ENCODE results near the gene BAIAP2L2. TPM values are rescaled to one million over a fixed set of nuclear protein-coding genes. Genes with fewer than 3 reads are reported as not detected.
"Not testable (repeated sequence)": the region's sequence is repeated elsewhere in the genome, so short reads cannot be mapped to it uniquely, and the experiment has no call there.

Gene BAIAP2L2
- total RNA-seq, 2 experiments from 2014 or later: 0.93 to 1.6 TPM

DNA sequence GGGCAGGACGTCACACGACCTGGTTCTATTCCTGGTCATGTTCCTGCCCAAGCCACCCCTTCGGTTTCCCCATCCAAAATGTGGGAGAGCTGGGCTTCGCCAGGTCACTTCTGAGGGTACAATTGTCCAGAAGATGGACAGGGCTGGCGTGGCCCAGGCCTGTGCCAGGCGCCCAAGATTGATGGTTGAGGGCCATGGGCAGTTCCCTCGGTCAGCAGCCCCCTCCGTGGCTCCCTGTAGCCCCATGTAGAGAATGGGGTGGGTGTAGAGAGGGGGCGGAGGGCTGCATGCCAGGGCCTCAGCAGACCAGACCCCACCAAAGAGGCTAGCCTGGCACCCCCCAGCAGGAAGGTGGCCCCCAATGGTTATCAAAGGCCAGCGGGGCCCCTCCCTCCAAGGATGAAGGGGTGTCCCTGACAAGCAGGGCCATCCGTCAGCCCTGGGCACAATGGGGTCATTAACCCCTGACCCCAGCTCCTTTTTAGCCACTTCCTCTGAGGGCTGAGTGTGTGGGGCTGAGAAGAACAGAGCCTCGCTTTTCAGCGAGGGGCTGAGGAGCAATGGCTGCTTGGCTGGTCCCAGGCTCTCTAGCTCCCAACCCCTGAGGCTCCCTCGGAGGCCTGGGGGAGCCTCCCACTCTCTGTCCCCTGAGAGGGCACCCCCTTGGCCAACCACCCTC lies 64.3 kb downstream of the BAIAP2L2 start:
- Mint-ChIP-seq H3K27me3 (peaks cover 2% of the 10 kb centered on the region), H3K4me1 (ENCODE audit: low read depth) (no peaks in the 10 kb centered on the region), H3K9me3 (no peaks in the 10 kb centered on the region), H3K36me3 (no peaks in the 10 kb centered on the region), H3K27ac (no peak overlapping the region), H3K4me3 (no peak overlapping the region)
- intact Hi-C loops (cut with micrococcal nuclease): no loop called here
- DNase-seq: no peak
- ChIA-PET CTCF (no interaction called here), POLR2A (no interaction called here)

DNA sequence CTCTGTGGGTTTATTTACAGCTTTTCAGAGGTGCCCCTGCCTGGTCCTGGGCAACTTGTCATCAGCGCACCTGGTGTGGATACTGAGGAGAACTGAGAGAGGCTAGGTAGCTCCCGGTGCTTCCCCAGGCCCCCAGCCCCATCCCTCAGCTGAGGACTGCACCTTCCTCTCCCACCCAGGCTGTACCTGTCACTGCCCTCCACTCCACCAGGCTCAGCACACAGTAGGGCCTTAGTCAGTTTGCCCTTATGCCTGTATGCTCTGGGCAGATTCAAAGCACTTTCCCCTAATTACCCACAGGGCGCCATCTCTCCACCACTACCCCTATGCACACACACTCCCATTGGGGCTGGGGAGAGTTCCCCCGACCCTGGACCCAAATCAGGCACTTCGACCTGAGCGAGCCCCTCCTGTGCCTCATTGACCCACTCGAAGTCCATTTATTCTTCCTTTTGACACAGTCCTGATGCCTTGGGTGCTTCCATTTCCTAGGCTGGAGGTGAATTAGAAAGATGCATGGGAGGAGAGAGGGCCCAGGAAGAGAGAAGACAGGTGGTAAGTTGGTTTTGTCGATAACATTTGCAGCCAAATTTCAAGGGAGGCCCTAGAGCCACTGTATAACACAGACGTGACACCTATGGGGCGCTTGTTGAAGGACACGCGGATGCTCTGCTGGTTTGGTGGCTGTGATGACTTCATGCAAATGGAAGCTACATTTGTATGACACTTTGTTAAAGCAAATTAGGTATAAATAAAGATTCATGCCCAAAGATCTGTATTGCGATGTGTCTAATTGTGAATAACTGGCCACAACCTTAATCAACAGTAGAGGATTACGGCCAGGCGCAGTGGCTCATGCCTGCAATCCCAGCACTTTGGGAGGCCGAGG lies 67.1 kb downstream of the BAIAP2L2 start:
- H3K27ac Mint-ChIP-seq: no peak overlapping the region
- H3K36me3 Mint-ChIP-seq: no peaks in the 10 kb centered on the region
- intact Hi-C loops (cut with micrococcal nuclease): no loop called here
- H3K4me1 Mint-ChIP-seq (ENCODE audit: low read depth): no peaks in the 10 kb centered on the region
- ChIA-PET CTCF (interaction anchor here (1.0 to 3.4 kb wide), 2 partner anchors 9 to 71 kb away, joined by 3 to 15 read pairs; no protein-coding TSS in a partner anchor), POLR2A (interaction anchor here (0.6 kb wide), 1 partner anchor 164 kb away, joined by 7 read pairs; no protein-coding TSS in a partner anchor)
- no peak for DNase-seq
- H3K4me3 Mint-ChIP-seq: no peak overlapping the region
- peaks cover 2% of the 10 kb centered on the region for H3K27me3 Mint-ChIP-seq
- H3K9me3 Mint-ChIP-seq: no peaks in the 10 kb centered on the region

DNA sequence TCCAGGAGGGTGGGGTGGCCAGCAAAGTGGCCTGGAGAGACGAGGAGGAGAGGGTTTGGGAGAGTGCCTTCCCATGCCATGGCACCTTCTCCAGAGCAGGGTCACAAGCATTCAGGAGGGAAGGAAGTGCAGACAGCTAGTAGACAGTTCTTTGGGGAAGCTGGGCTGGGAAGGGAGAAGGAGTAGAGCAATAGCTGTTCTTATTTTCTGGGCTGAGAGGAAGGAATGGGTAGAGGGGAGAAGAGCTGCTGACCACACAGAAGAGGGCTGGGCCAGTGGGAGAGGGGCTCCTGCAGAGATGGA lies 68.0 kb downstream of the BAIAP2L2 start:
- CTCF ChIA-PET: interaction anchor here (3.4 kb wide), 1 partner anchor 10 kb away, joined by 15 read pairs; no protein-coding TSS in a partner anchor
- H3K4me3 Mint-ChIP-seq: no peak overlapping the region
- H3K9me3 Mint-ChIP-seq: no peaks in the 10 kb centered on the region
- no peaks in the 10 kb centered on the region for H3K36me3 Mint-ChIP-seq
- H3K4me1 Mint-ChIP-seq (ENCODE audit: low read depth): no peaks in the 10 kb centered on the region
- intact Hi-C loops (cut with micrococcal nuclease): no loop called here
- H3K27ac Mint-ChIP-seq: no peak overlapping the region
- no peaks in the 10 kb centered on the region for H3K27me3 Mint-ChIP-seq
- POLR2A ChIA-PET: no interaction called here
- no peak for DNase-seq

DNA sequence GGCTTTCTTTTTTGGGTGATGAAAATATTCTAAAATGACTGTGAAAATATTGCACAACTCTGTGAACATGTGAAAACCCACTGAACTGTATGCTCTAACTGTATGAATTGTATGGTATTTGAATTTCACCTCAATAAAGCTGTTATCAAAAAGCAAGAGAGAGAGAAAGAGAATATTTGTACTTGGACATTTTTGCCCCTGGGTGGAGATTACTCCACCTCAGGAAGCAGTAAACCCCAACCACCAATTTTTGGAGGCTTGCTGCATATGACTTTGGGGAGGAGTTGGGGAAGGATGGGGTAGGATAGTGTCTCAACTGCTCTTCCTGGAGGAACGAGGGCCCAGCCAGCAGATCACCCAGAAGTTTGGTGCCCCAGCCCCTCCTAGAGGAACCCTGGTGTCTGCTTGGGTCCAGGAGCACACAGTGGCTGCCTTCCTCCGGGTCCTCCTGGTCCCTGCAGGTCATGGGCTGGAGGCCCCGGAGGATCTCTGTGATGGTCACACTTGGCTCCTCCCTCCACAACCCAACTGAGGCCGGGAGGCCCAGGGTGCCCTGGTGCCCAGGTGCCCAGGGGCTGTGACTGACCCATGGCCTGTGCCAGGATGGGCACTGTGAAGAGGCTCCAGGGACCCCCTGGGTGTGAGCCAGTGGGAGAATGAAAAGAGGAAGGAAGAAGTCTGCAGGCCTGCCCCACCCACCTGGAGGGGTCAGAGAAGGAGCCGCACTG lies 68.6 kb downstream of the BAIAP2L2 start:
- H3K27ac Mint-ChIP-seq: no peak overlapping the region
- POLR2A ChIA-PET: no interaction called here
- no peaks in the 10 kb centered on the region for H3K27me3 Mint-ChIP-seq
- no peak overlapping the region for H3K4me3 Mint-ChIP-seq
- DNase-seq: no peak
- H3K4me1 Mint-ChIP-seq (ENCODE audit: low read depth): no peaks in the 10 kb centered on the region
- H3K9me3 Mint-ChIP-seq: no peaks in the 10 kb centered on the region
- H3K36me3 Mint-ChIP-seq: no peaks in the 10 kb centered on the region
- intact Hi-C loops (cut with micrococcal nuclease): no loop called here
- CTCF ChIA-PET: interaction anchor here (3.4 kb wide), 1 partner anchor 10 kb away, joined by 15 read pairs; no protein-coding TSS in a partner anchor

DNA sequence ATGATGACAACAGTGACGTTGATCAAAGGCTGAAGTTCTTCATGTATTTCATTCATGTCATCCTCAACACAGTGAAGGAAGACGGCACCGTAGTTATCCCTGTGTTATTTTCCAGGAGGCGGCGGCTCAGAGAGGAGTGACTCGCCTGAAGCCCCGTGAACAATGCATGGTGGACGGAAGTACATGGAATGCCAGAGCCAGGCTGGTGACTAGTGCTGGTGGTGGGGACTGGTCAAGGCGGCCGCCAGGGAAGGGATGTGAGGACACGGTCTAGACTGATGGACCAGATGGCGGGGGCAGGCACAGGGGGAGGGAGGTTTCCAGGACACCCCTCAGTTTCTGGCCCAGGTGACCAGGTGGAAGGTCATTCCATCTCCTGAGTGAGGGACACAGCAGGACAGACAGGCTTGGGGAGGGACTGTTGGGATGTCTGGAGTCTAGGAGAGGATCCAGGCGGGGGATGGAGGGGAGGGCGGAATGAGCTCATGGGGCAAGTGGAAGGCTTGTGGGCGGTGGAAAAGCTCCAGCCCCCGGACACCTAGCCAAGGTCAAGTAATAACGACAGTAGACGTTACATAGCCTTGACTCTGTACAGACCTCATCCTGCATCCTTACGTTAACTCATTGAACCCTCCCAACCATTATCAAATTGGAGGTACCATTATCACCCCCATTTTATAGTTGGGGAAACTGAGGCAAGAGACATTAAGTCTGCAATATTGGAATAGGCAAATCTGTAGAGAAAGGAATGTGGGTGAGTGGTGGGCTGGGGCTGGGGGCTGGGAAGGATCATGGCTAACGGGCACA lies 69.3 kb downstream of the BAIAP2L2 start:
- no peak for DNase-seq
- ChIA-PET CTCF (interaction anchor here (1.6 to 3.4 kb wide), 2 partner anchors 11 to 74 kb away, joined by 4 to 15 read pairs; no protein-coding TSS in a partner anchor), POLR2A (no interaction called here)
- no peaks in the 10 kb centered on the region for H3K27me3 Mint-ChIP-seq
- intact Hi-C loops (cut with micrococcal nuclease): no loop called here
- H3K4me3 Mint-ChIP-seq: no peak overlapping the region
- H3K27ac Mint-ChIP-seq: no peak overlapping the region
- H3K9me3 Mint-ChIP-seq: no peaks in the 10 kb centered on the region
- H3K4me1 Mint-ChIP-seq (ENCODE audit: low read depth): no peaks in the 10 kb centered on the region
- H3K36me3 Mint-ChIP-seq: no peaks in the 10 kb centered on the region

DNA sequence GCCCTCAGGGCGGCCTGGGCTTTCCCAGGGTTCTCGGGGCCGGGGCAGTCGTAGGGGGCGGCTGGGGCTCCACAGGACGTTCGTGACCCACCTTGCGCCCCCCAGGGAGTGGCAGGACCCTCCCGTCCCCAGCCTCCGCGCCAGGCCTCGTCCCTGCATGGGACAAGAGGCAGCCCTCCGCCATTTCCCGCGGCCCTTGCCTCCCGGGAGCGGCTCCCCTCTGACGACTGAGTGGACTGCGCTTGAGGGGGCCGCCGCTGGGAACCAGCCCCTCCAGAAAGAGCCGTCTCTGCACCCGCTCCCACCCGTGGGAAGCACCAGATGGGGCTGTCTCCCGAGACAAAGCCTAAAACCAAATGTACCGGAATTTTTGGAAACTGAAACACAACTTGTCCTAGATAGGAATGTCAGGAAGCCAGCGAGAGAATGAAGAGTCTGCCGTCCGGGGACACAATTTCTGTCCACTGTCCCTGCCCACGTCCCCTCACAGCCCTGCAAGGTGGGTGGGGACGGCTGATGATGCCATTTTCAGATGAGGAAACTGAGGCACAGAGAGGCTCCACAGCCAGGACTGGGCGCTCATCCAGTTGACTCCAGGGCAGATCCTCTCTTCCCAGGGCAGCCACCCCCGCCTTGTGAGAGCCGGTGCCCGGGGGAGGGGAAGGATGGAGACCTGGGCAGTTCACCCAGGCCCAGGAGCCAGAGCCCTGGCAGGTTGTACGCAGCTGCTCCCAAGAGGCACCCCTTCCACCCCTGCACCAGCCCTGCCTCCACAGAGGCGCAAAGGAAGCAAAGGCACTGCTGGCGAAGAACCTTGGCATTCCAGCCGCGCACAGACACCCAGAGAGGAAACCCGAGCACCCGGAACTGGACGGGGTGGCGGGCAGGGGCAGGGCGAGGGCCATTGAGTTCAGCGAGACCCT lies 71.3 kb downstream of the BAIAP2L2 start:
- H3K4me3 Mint-ChIP-seq: no peak overlapping the region
- ChIA-PET CTCF (interaction anchor here (1.6 kb wide), 1 partner anchor 76 kb away, joined by 4 read pairs; no protein-coding TSS in a partner anchor), POLR2A (no interaction called here)
- no peak for DNase-seq
- no peaks in the 10 kb centered on the region for H3K27me3 Mint-ChIP-seq
- H3K27ac Mint-ChIP-seq: no peak overlapping the region
- no peaks in the 10 kb centered on the region for H3K9me3 Mint-ChIP-seq
- intact Hi-C loops (cut with micrococcal nuclease): no loop called here
- no peaks in the 10 kb centered on the region for H3K4me1 Mint-ChIP-seq (ENCODE audit: low read depth)
- no peaks in the 10 kb centered on the region for H3K36me3 Mint-ChIP-seq

DNA sequence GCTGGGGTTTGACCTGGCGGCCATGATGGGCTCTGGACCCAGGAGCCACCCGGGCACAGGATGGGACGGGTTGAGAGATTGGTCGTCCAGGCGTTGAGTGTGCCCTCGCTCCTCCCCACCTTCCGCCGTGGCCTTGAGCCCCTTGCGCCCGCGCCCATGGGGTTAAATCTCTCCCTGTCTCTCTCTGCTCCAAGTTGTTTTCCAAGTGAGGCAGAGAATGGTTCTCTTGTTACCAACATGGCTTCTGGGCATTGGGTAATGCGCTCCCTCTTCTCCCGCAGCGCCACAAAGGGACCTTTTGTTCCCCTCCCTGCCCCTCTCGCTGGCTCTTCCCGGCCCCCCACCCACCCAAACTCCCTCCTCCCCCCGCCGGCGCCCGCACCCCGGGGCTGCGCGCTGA lies 72.1 kb downstream of the BAIAP2L2 start:
- no peak overlapping the region for H3K4me3 Mint-ChIP-seq
- H3K9me3 Mint-ChIP-seq: no peaks in the 10 kb centered on the region
- no peak for DNase-seq
- ChIA-PET CTCF (no interaction called here), POLR2A (no interaction called here)
- no peaks in the 10 kb centered on the region for H3K36me3 Mint-ChIP-seq
- intact Hi-C loops (cut with micrococcal nuclease): no loop called here
- no peaks in the 10 kb centered on the region for H3K27me3 Mint-ChIP-seq
- H3K4me1 Mint-ChIP-seq (ENCODE audit: low read depth): no peaks in the 10 kb centered on the region
- H3K27ac Mint-ChIP-seq: no peak overlapping the region

DNA sequence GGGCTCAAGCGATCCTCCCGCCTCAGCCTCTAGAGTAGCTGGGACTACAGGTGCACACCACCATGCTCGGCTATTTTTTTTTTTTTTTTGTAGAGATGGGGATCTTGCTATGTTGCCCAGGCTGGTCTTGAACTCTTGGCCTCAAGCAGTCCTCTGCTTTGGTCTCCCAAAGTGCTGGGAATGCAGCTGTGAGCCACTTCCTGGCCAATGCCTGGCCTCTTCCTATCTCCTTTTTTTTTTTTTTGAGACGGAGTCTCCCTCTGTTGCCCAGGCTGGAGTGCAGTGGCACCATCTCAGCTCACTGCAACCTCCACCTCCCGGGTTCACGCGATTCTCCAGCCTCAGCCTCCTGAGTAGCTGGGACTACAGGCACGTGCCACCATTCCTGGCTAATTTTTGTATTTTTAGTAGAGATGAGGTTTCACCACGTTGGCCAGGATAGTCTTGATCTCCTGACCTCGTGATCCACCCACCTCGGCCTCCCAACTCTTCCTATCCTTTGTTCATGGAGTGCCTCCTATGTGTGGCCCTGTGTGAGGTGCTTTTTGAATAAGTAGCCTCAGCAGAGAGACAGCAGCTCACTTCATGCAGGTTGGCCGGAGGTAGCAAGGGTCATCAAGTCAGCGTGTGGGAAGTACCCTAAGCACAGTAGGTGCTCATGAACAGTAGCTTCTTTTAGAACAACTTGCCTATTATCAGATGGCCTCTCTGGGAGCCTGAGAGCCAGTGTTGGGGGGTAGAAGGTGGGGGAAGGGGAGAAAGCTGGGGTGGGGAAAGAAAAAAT lies 72.9 kb downstream of the BAIAP2L2 start:
- intact Hi-C loops (cut with micrococcal nuclease); POLR2A ChIA-PET; H3K4me3 Mint-ChIP-seq; H3K4me1 Mint-ChIP-seq (ENCODE audit: low read depth); DNase-seq; H3K9me3 Mint-ChIP-seq; H3K36me3 Mint-ChIP-seq; H3K27me3 Mint-ChIP-seq; H3K27ac Mint-ChIP-seq: not testable (repeated sequence)
- CTCF ChIA-PET: interaction anchor here (1.4 kb wide), 1 partner anchor 15 kb away, joined by 6 read pairs; no protein-coding TSS in a partner anchor

DNA sequence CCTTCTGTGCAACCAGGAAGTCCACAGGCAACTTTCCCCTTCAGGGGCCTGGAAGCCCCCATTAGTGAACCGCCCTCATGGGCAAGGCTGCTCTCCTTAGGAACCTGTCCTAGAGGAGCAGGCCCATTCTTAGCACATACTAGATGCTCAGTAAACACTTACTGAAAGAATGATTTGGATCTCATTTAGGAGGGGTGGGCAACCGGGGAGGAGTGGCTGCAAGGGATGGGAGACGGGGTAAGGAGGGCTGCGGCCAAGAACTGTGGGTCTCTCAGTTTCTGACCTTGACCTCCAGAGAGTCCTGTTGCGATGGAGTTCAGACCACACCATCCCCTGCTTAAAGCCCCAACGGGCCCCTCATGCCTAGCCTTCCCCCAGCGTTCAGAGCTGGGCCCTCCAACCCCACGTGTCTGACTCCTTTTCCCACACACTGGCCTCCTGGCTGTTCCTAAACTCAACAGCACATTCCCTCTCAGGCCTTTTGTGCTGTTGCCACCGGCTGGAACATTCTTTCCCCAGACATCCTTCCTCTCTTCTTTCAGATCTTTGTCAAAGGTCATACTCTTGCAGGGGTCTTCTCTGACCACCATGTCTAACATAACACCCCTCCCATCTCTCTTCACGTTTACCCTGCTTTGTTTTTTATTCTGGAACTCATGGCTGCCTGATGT lies 74.0 kb downstream of the BAIAP2L2 start:
- CTCF ChIA-PET: interaction anchor here (1.4 kb wide), 1 partner anchor 16 kb away, joined by 6 read pairs; no protein-coding TSS in a partner anchor
- POLR2A ChIA-PET: no interaction called here
- no peak for DNase-seq
- H3K36me3 Mint-ChIP-seq: no peaks in the 10 kb centered on the region
- H3K27ac Mint-ChIP-seq: no peak overlapping the region
- no peaks in the 10 kb centered on the region for H3K4me1 Mint-ChIP-seq (ENCODE audit: low read depth)
- intact Hi-C loops (cut with micrococcal nuclease): no loop called here
- no peaks in the 10 kb centered on the region for H3K9me3 Mint-ChIP-seq
- no peaks in the 10 kb centered on the region for H3K27me3 Mint-ChIP-seq
- no peak overlapping the region for H3K4me3 Mint-ChIP-seq

DNA sequence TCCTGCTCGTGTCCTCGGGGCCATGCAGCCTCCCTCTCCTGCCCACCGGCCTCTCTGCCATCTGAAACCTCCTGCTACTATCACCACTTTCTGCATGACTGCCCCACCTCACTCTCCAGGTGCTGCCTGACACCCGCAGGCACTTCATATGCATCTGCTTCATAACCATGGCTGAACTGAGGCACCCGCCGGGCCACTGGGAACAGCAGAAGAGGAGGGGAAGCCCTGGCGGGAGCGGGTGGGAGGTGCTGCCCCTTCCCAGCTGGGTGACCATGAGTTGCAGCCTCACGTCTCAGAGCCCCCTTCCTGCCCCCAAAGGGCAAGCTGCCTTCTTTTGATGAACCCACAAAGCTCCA lies 75.0 kb downstream of the BAIAP2L2 start:
- intact Hi-C loops (cut with micrococcal nuclease): no loop called here
- H3K27ac Mint-ChIP-seq: no peak overlapping the region
- H3K36me3 Mint-ChIP-seq: no peaks in the 10 kb centered on the region
- no peak for DNase-seq
- no peaks in the 10 kb centered on the region for H3K27me3 Mint-ChIP-seq
- no peaks in the 10 kb centered on the region for H3K4me1 Mint-ChIP-seq (ENCODE audit: low read depth)
- CTCF ChIA-PET: no interaction called here
- no peaks in the 10 kb centered on the region for H3K9me3 Mint-ChIP-seq
- H3K4me3 Mint-ChIP-seq: no peak overlapping the region
- POLR2A ChIA-PET: no interaction called here
